ENCODE measurements around the gene ZNF526. TPM values are rescaled to one million over a fixed set of nuclear protein-coding genes. Genes with fewer than 3 reads are reported as not detected.

Gene ZNF526
- total and polyA plus RNA-seq, 7 donors = 2.2 to 6.8 (median 3.9) TPM

GRCh38 chr19:42267644-42268141, 47.6 kb downstream of the ZNF526 start:
- peaks cover 0 to 32% (median 29%) of the 10 kb centered on the region in 4 donors for H3K4me1 ChIP-seq
- WGBS, 2 donors = 5 to 10% methylated on average over 13 of the region's 13 CpGs
- intact Hi-C loops (cut with DNase I) = loop anchor here (1.0 kb wide), 1 partner anchor 12 kb away; the partner anchor contains the start of gene ERF
- H3K27ac ChIP-seq = peak overlapping the region; percentile 94 to 99 (median 98)
- no peaks in the 10 kb centered on the region for H3K9me3 ChIP-seq
- TF ChIP-seq POLR2AphosphoS5 (IDR thresholded peaks at IDR 0.05) (no peak), POLR2A (IDR thresholded peaks at IDR 0.05) (no peak), EP300 (IDR thresholded peaks at IDR 0.05) (no peak)
- TF ChIP-seq, protein P1, sequence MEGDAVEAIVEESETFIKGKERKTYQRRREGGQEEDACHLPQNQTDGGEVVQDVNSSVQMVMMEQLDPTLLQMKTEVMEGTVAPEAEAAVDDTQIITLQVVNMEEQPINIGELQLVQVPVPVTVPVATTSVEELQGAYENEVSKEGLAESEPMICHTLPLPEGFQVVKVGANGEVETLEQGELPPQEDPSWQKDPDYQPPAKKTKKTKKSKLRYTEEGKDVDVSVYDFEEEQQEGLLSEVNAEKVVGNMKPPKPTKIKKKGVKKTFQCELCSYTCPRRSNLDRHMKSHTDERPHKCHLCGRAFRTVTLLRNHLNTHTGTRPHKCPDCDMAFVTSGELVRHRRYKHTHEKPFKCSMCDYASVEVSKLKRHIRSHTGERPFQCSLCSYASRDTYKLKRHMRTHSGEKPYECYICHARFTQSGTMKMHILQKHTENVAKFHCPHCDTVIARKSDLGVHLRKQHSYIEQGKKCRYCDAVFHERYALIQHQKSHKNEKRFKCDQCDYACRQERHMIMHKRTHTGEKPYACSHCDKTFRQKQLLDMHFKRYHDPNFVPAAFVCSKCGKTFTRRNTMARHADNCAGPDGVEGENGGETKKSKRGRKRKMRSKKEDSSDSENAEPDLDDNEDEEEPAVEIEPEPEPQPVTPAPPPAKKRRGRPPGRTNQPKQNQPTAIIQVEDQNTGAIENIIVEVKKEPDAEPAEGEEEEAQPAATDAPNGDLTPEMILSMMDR (IDR thresholded peaks at IDR 0.05) = no peak
- H3K4me3 ChIP-seq = peak overlapping the region; percentile 21 to 69 (median 58)
- DNase-seq = peak; percentile 61
- no peaks in the 10 kb centered on the region for H3K27me3 ChIP-seq
- H3K36me3 ChIP-seq = peaks cover 0 to 10% (median 3%) of the 10 kb centered on the region in 4 donors

GRCh38 chr19:42268142-42268703, 48.1 kb downstream of the ZNF526 start:
- intact Hi-C loops (cut with DNase I) = loop anchor here (1.0 kb wide), 1 partner anchor 13 kb away; the partner anchor contains the start of gene ERF
- no peaks in the 10 kb centered on the region for H3K27me3 ChIP-seq
- no peaks in the 10 kb centered on the region for H3K9me3 ChIP-seq
- H3K4me3 ChIP-seq = peak overlapping the region; percentile 51 to 74 (median 68)
- H3K36me3 ChIP-seq = peaks cover 4 to 16% (median 8%) of the 10 kb centered on the region in 4 donors
- 0% methylated on average over 46 of the region's 46 CpGs for WGBS, 2 donors
- H3K27ac ChIP-seq = peak overlapping the region; percentile 94 to 99 (median 98)
- peak; percentile 100 for DNase-seq
- H3K4me1 ChIP-seq = peaks cover 0 to 32% (median 29%) of the 10 kb centered on the region in 4 donors
- TF ChIP-seq, protein P1 (IDR thresholded peaks at IDR 0.05) = peak in 1 of 4 experiments; percentile 16
- TF ChIP-seq POLR2AphosphoS5 (IDR thresholded peaks at IDR 0.05) = peak; percentile 76 to 98 (median 89)
- peak; percentile 70 to 79 for TF ChIP-seq POLR2A (IDR thresholded peaks at IDR 0.05)
- TF ChIP-seq EP300 (IDR thresholded peaks at IDR 0.05) = peak in 2 of 4 donors; percentile 60 to 83

DNA sequence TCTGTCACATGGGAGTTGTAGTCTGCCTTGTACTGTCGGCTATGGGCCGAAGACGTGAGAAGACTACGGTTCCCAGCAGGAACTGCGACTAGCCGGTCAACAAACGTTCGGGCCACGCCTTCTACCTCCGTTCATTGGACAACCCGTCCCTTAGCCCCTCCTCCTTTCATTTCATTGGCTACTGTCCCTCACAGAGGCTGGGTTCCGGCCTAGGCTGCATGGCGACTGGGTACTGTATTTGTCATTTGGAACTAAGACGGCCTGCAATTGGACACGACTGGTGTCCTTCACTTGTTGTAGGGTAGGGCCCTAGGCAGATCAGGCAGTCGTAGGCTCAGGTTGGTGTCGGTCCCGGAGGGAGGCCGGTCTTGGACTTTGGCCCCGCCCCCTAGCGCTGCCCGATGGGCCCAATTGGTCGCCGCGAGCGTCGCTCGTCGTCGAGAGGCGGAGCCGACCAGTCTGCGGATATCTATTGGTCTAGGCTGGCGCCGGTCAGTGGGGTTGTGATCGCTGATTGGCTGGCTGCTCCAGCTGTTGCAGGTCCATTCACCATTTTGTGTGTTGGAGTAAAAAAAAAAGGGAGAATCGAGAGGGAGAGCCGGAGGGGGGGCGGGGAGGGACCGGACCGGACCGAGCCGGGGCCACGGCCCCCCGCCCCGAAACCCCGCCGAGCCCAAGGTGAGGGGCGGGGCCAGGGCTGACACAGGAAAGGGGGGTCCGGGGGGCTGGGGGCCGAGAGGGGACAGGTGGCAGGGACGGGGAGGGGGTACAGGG, 48.8 kb downstream of the ZNF526 start, which contains the start of gene CIC:
Gene CIC (plus strand): TSS at position 549 of the 774 bp plus-strand sequence. CDS start 2,532 bp downstream, outside the sequence.
- WGBS, 2 donors = 1% methylated on average over 52 of the region's 52 CpGs
- DNase-seq = peak; percentile 100
- peak within 1 kb of the TSS; percentile 94 to 99 (median 98) for H3K27ac ChIP-seq
- TF ChIP-seq EP300 (IDR thresholded peaks at IDR 0.05) (no peak), POLR2AphosphoS5 (IDR thresholded peaks at IDR 0.05) (peak in 2 of 4 donors; percentile 19 to 29), POLR2A (IDR thresholded peaks at IDR 0.05) (no peak)
- intact Hi-C loops (cut with DNase I) = loop anchor here (1.0 kb wide), 1 partner anchor 14 kb away; the partner anchor contains the start of gene ERF
- no peaks in the 10 kb centered on the region for H3K27me3 ChIP-seq
- H3K36me3 ChIP-seq = peaks cover 10 to 22% (median 15%) of the 10 kb centered on the region in 4 donors
- no peaks in the 10 kb centered on the region for H3K9me3 ChIP-seq
- H3K4me1 ChIP-seq = peaks cover 0 to 32% (median 29%) of the 10 kb centered on the region in 4 donors
- H3K4me3 ChIP-seq = peak within 1 kb of the TSS; percentile 66 to 74 (median 68)

GRCh38 chr19:42269478-42270345, 49.6 kb downstream of the ZNF526 start:
- peak overlapping the region; percentile 89 to 96 (median 90) for H3K27ac ChIP-seq
- H3K4me3 ChIP-seq = peak overlapping the region; percentile 64 to 71 (median 66)
- TF ChIP-seq POLR2AphosphoS5 (IDR thresholded peaks at IDR 0.05) (no peak), POLR2A (IDR thresholded peaks at IDR 0.05) (no peak), EP300 (IDR thresholded peaks at IDR 0.05) (no peak)
- TF ChIP-seq, protein P1 (IDR thresholded peaks at IDR 0.05) = no peak
- intact Hi-C loops (cut with DNase I) = no loop called here
- peaks cover 16 to 30% (median 20%) of the 10 kb centered on the region in 4 donors for H3K36me3 ChIP-seq
- no peaks in the 10 kb centered on the region for H3K27me3 ChIP-seq
- peak; percentile 77 for DNase-seq
- H3K4me1 ChIP-seq = peaks cover 0 to 41% (median 32%) of the 10 kb centered on the region in 4 donors
- WGBS, 2 donors = 35 to 36% methylated on average over 10 of the region's 10 CpGs
- no peaks in the 10 kb centered on the region for H3K9me3 ChIP-seq
